CD4-positive, alpha-beta T cell (primary cell): ENCODE measurements around the gene ADCY10. TPM values are rescaled to one million over a fixed set of nuclear protein-coding genes. Genes with fewer than 3 reads are reported as not detected.
"Not testable (repeated sequence)": the region's sequence is repeated elsewhere in the genome, so short reads cannot be mapped to it uniquely, and the experiment has no call there.

ENCODE experiments used
- ATAC-seq: fragments of 200-7000 bp; cut with Tn5 transposase; one replicate; pipeline ENCODE4 v1.10.0; 2022; ENCODE audit warnings: mild to moderate bottlenecking; ENCODE audit not compliant: poor library complexity
- CTCF ChIA-PET: fragments of 350-600 bp; sonication (Branson Sonifier 250); formaldehyde crosslinking; loops from one replicate; lab custom pipeline; 2021; ENCODE audit warnings: antibody characterized with exemption, inconsistent platforms; lab: Charles Lee
- POLR2A ChIA-PET: fragments of 350-600 bp; sonication (Branson Sonifier 250); formaldehyde crosslinking; loops from one replicate; lab custom pipeline; 2021; ENCODE audit warnings: antibody characterized with exemption, inconsistent platforms; lab: Charles Lee
- DNase-seq, 14 experiments: peaks; one replicate each; pipeline ENCODE4 v3.0.0-alpha.2; 2013 to 2020; ENCODE audit warnings: mixed read lengths in 2 of 14
- H3K27ac ChIP-seq, 2 donors: one replicate each; pipeline versions ENCODE4 v1.5.1 to v1.7.0; 2013; ENCODE audit warnings: low read length in 2 of 2, low read depth in 1 of 2, mild to moderate bottlenecking in 1 of 2
- H3K27me3 ChIP-seq, 2 experiments: 1 replicate in 1 of 2; 2 replicates in 1 of 2; pipeline versions ENCODE4 v1.6.1 to v1.7.0; 2013; ENCODE audit warnings: low read length in 2 of 2, control low read depth in 1 of 2, mild to moderate bottlenecking in 1 of 2, moderate library complexity in 1 of 2; ENCODE audit not compliant: insufficient read depth in 2 of 2, control insufficient read depth in 1 of 2
- H3K36me3 ChIP-seq: one replicate; pipeline ENCODE4 v1.6.1; 2013; ENCODE audit warnings: low read length, control low read depth; ENCODE audit not compliant: insufficient read depth
- H3K4me1 ChIP-seq: one replicate; pipeline ENCODE4 v1.6.1; 2013; ENCODE audit warnings: low read length, control low read depth; ENCODE audit not compliant: insufficient read depth
- H3K4me3 ChIP-seq: one replicate; pipeline ENCODE4 v1.5.1; 2013; ENCODE audit warnings: mild to moderate bottlenecking, low read length, moderate library complexity
- H3K9me3 ChIP-seq, 2 experiments: 1 replicate in 1 of 2; 2 replicates in 1 of 2; pipeline versions ENCODE4 v1.6.1 to v1.7.0; 2013; ENCODE audit warnings: low read length in 2 of 2, mild to moderate bottlenecking in 2 of 2, control low read depth in 1 of 2, moderate library complexity in 1 of 2; ENCODE audit not compliant: control insufficient read depth in 1 of 2, insufficient read depth in 1 of 2
- H3K27ac Mint-ChIP-seq: one replicate; pipeline ENCODE4 v1.8.0; 2020; ENCODE audit warnings: mixed read lengths
- H3K27me3 Mint-ChIP-seq: one replicate; pipeline ENCODE4 v1.8.0; 2021; ENCODE audit warnings: mixed read lengths
- H3K36me3 Mint-ChIP-seq: one replicate; pipeline ENCODE4 v1.8.0; 2021; ENCODE audit warnings: low read depth, mixed read lengths
- H3K4me1 Mint-ChIP-seq: one replicate; pipeline ENCODE4 v1.8.0; 2021; ENCODE audit warnings: low read depth, mixed read lengths
- H3K4me3 Mint-ChIP-seq: one replicate; pipeline ENCODE4 v1.8.0; 2020; ENCODE audit warnings: mild to moderate bottlenecking, mixed read lengths
- H3K9me3 Mint-ChIP-seq: one replicate; pipeline ENCODE4 v1.8.0; 2020; ENCODE audit warnings: mixed read lengths
- intact Hi-C, 2 experiments: fragments of 100-400 bp; cut with DNase I in 1 of 2; cut with micrococcal nuclease in 1 of 2; formaldehyde crosslinking; loops; one replicate each; pipeline versions ENCODE4 v1.15.1 to v1.9.0; 2023 to 2025; cut with DNase I, micrococcal nuclease
- total RNA-seq, 174 experiments: library from RNA in 2 of 174; stranded (reverse) in 2 of 174; gene quantifications; one replicate each; pipeline ENCODE4 v1.2.3 and lab custom pipeline; 2021 to 2026
- TF ChIP-seq, protein P1 (sequence below): fragments of 200-600 bp; IDR thresholded peaks from one replicate; pipeline ENCODE4 v1.8.0; 2022; ENCODE audit warnings: antibody characterized with exemption, mild to moderate bottlenecking

The ADCY10 gene
- total RNA-seq, 2 experiments from 2014 or later: 0.11 to 0.52 TPM

DNA sequence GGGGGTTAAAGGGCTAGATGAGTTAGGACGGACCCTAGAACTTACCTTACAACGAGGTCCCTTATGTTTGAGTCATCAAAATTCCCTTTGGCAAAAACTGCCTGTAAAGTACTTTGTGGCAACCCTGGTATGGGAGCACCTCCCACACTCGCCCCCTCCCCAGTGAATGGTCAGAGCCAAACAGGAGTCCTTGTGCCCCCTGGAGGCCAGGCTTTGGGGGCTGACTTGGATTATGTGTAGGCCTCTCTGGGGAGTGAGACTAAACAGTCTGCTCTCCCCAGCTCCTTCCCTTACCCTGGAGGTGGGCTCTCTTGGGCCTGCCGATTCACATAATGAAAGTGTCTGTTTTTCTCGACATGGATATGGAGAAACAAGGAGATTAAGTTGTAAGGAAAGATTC is 81.2 kb downstream of the ADCY10 start:
- no peak for DNase-seq
- H3K4me3 Mint-ChIP-seq: no peak overlapping the region
- POLR2A ChIA-PET: no interaction called here
- CTCF ChIA-PET: no interaction called here
- Histone ChIP-seq H3K4me3 (no peak overlapping the region), H3K27me3 (peaks cover 0 to 2% of the 10 kb centered on the region in 2 experiments), H3K27ac (no peak overlapping the region), H3K4me1 (no peaks in the 10 kb centered on the region), H3K36me3 (no peaks in the 10 kb centered on the region), H3K9me3 (no peaks in the 10 kb centered on the region)
- no peaks in the 10 kb centered on the region for H3K4me1 Mint-ChIP-seq
- no peaks in the 10 kb centered on the region for H3K9me3 Mint-ChIP-seq
- intact Hi-C loops: no loop called here
- no peak overlapping the region for H3K27ac Mint-ChIP-seq
- no peaks in the 10 kb centered on the region for H3K27me3 Mint-ChIP-seq
- no peak for ATAC-seq
- TF ChIP-seq, protein P1, sequence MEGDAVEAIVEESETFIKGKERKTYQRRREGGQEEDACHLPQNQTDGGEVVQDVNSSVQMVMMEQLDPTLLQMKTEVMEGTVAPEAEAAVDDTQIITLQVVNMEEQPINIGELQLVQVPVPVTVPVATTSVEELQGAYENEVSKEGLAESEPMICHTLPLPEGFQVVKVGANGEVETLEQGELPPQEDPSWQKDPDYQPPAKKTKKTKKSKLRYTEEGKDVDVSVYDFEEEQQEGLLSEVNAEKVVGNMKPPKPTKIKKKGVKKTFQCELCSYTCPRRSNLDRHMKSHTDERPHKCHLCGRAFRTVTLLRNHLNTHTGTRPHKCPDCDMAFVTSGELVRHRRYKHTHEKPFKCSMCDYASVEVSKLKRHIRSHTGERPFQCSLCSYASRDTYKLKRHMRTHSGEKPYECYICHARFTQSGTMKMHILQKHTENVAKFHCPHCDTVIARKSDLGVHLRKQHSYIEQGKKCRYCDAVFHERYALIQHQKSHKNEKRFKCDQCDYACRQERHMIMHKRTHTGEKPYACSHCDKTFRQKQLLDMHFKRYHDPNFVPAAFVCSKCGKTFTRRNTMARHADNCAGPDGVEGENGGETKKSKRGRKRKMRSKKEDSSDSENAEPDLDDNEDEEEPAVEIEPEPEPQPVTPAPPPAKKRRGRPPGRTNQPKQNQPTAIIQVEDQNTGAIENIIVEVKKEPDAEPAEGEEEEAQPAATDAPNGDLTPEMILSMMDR: no peak
- no peaks in the 10 kb centered on the region for H3K36me3 Mint-ChIP-seq

DNA sequence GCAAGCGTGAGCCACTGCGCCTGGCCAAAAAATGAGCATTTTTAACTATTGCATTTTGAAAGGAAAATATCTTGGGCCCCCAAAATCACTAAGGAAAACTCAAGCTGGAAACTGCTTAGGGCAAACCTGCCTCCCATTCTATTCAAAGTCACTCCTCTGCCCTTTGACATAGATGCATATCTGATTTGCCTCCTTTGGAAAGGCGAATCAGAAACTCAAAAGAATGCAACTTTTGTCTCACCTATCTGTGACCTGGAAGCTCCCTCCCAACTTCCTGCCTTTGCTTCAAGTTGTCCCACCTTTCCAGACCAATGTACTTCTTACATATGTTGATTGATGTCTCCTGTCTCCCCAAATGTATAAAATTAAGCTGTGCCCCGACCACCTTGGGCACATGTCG is 83.3 kb downstream of the ADCY10 start:
- DNase-seq, H3K36me3 ChIP-seq, POLR2A ChIA-PET, H3K9me3 Mint-ChIP-seq, CTCF ChIA-PET, H3K27ac Mint-ChIP-seq, H3K27ac ChIP-seq, ATAC-seq, H3K9me3 ChIP-seq, intact Hi-C loops, H3K4me1 ChIP-seq, H3K4me3 ChIP-seq, H3K27me3 ChIP-seq, H3K36me3 Mint-ChIP-seq, H3K4me1 Mint-ChIP-seq, H3K4me3 Mint-ChIP-seq, H3K27me3 Mint-ChIP-seq: not testable (repeated sequence)

DNA sequence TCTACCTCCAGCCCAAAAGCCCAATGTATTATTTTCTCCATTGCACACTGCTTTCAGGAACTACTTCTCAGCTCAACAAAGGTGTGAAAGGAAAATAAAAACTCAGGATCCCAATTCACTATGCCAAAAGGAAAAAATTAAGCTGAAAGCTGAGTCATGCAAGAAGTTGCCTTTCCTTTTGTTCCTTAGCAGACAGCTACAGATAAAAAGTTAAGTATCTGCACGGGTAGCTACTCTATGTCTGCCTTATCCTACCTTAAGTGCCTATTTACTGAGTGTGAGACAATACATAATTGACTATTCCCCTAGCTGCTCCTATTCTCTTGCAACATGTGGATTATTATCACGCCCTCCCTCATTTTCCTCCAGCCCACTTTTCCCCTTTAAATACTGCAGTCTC is 84.1 kb downstream of the ADCY10 start:
- no peaks in the 10 kb centered on the region for H3K4me1 Mint-ChIP-seq
- POLR2A ChIA-PET: no interaction called here
- no peaks in the 10 kb centered on the region for H3K36me3 Mint-ChIP-seq
- no peak overlapping the region for H3K4me3 ChIP-seq
- intact Hi-C loops: no loop called here
- H3K9me3 ChIP-seq: no peaks in the 10 kb centered on the region
- peaks cover 0 to 2% of the 10 kb centered on the region in 2 experiments for H3K27me3 ChIP-seq
- TF ChIP-seq, protein P1: no peak
- DNase-seq (no peak), ATAC-seq (no peak)
- H3K27ac ChIP-seq: no peak overlapping the region
- CTCF ChIA-PET: no interaction called here
- H3K27ac Mint-ChIP-seq: no peak overlapping the region
- no peaks in the 10 kb centered on the region for H3K36me3 ChIP-seq
- H3K4me1 ChIP-seq: no peaks in the 10 kb centered on the region
- no peak overlapping the region for H3K4me3 Mint-ChIP-seq
- no peaks in the 10 kb centered on the region for H3K27me3 Mint-ChIP-seq
- H3K9me3 Mint-ChIP-seq: no peaks in the 10 kb centered on the region

DNA sequence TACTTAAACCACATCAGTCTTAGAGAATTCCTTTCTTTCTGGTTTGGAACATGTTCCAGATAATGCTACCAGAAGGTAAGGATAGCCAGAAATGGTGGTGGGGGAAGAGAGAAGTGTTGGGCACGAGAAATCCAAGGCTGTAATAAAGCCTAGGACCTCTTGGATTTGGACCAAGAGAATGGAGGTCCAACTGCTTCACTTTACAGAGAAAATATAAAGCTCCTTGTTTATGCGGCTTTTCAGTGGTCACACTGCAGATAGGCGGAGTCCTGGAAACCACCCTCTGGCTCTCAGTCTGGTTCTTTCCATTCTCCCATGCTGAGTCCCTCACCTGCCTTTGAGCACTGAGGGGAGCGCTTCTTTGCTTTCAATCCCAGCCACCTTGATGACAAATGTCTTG is 87.8 kb downstream of the ADCY10 start:
- no peak for DNase-seq
- Histone ChIP-seq H3K9me3 (no peaks in the 10 kb centered on the region), H3K27ac (no peak overlapping the region), H3K4me1 (peaks cover 3% of the 10 kb centered on the region), H3K36me3 (no peaks in the 10 kb centered on the region), H3K27me3 (peaks cover 0 to 3% of the 10 kb centered on the region in 2 experiments), H3K4me3 (no peak overlapping the region)
- intact Hi-C loops: no loop called here
- H3K27me3 Mint-ChIP-seq: peaks cover 15% of the 10 kb centered on the region
- peaks cover 8% of the 10 kb centered on the region for H3K4me1 Mint-ChIP-seq
- no peak overlapping the region for H3K4me3 Mint-ChIP-seq
- H3K9me3 Mint-ChIP-seq: no peaks in the 10 kb centered on the region
- TF ChIP-seq, protein P1: no peak
- ChIA-PET CTCF (no interaction called here), POLR2A (interaction anchor here (0.8 kb wide), 1 partner anchor 10 kb away, joined by 3 read pairs; no protein-coding TSS in a partner anchor)
- no peak overlapping the region for H3K27ac Mint-ChIP-seq
- no peak for ATAC-seq
- H3K36me3 Mint-ChIP-seq: no peaks in the 10 kb centered on the region
